SU-DHL-6 (cell line): Measurements from ENCODE around the gene PLA2G2C.

ENCODE experiments used
- CTCF ChIP-seq: fragments of 200-600 bp; sonication (generic); IDR thresholded peaks from one replicate; pipeline ENCODE4 v1.5.1; 2017; ENCODE audit warnings: antibody characterized with exemption, mild to moderate bottlenecking, low read length, moderate library complexity; ENCODE audit not compliant: insufficient read depth, poor library complexity, severe bottlenecking
- EZH2phosphoT487 ChIP-seq: fragments of 200-600 bp; sonication (generic), shearing (Covaris generic); conservative IDR thresholded peaks from 2 replicates; pipeline ENCODE4 v1.6.1; 2018; ENCODE audit warnings: mild to moderate bottlenecking, antibody characterized with exemption, low read length, moderate library complexity, mixed read lengths

GRCh38 chr1:20168564-20169491 lies 17.5 kb downstream of the PLA2G2C start:
- TF ChIP-seq CTCF (no peak), EZH2phosphoT487 (no peak)
